PC-9 (cell line): ENCODE results near the gene SUGCT.

ENCODE experiments used
- EZH2 ChIP-seq: fragments of 200-600 bp; sonication (generic); IDR thresholded peaks from 2 replicates; pipeline ENCODE4 v1.8.0; 2017; ENCODE audit warnings: antibody characterized with exemption, low read depth
- TF ChIP-seq, protein P1 (sequence below): fragments of 200-600 bp; sonication (generic); conservative IDR thresholded peaks from 2 replicates; pipeline ENCODE4 v1.6.1; 2017; ENCODE audit warnings: mixed run types, antibody characterized with exemption, mild to moderate bottlenecking, moderate library complexity

DNA sequence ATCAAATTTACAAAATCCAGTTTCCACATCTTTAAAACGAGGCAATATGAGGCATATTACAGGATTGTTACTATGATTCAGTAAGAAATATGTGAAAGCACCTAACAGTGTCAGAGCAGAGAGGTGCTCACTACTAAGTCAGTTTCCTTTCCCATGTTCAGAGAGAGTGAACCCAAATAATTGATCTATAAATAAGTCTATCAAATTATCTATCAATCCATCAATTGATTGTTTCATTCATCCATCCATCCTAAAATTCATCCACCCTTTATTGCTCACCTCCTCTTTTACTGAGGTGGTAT lies 340.8 kb downstream of the SUGCT start:
- TF ChIP-seq, protein P1, sequence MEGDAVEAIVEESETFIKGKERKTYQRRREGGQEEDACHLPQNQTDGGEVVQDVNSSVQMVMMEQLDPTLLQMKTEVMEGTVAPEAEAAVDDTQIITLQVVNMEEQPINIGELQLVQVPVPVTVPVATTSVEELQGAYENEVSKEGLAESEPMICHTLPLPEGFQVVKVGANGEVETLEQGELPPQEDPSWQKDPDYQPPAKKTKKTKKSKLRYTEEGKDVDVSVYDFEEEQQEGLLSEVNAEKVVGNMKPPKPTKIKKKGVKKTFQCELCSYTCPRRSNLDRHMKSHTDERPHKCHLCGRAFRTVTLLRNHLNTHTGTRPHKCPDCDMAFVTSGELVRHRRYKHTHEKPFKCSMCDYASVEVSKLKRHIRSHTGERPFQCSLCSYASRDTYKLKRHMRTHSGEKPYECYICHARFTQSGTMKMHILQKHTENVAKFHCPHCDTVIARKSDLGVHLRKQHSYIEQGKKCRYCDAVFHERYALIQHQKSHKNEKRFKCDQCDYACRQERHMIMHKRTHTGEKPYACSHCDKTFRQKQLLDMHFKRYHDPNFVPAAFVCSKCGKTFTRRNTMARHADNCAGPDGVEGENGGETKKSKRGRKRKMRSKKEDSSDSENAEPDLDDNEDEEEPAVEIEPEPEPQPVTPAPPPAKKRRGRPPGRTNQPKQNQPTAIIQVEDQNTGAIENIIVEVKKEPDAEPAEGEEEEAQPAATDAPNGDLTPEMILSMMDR: no peak
- TF ChIP-seq EZH2: no peak
